Tibial nerve (tissue), 4 donors: ENCODE measurements around the gene DNASE2.

Source experiments
- CTCF ChIP-seq, 5 experiments: fragments of 200-600 bp in 3 of 5; fragments of 450-650 bp in 2 of 5; sonication (generic) in 3 of 5; IDR thresholded peaks; one replicate each; pipeline ENCODE4 v1.5.1; 2016 to 2019; ENCODE audit warnings: antibody characterized with exemption in 5 of 5, mild to moderate bottlenecking in 3 of 5, moderate library complexity in 2 of 5
- EP300 ChIP-seq, 2 donors: sonication (generic); formaldehyde crosslinking; IDR thresholded peaks; one replicate each; pipeline ENCODE4 v1.6.1; 2017; ENCODE audit warnings: antibody characterized with exemption in 2 of 2, mild to moderate bottlenecking in 1 of 2
- POLR2A ChIP-seq, 2 donors: fragments of 450-650 bp; IDR thresholded peaks; one replicate each; pipeline ENCODE4 v1.6.1; 2017; ENCODE audit warnings: antibody characterized with exemption in 2 of 2, mild to moderate bottlenecking in 2 of 2, moderate library complexity in 2 of 2

GRCh38 chr19:12871681-12872080, 9.6 kb downstream of the DNASE2 start:
- no peak for TF ChIP-seq CTCF (IDR thresholded peaks at IDR 0.05)
- TF ChIP-seq POLR2A (IDR thresholded peaks at IDR 0.05): no peak
- no peak for TF ChIP-seq EP300 (IDR thresholded peaks at IDR 0.05)
